ENCODE measurements around the gene FHL1. TPM values are rescaled to one million over a fixed set of nuclear protein-coding genes. Genes with fewer than 3 reads are reported as not detected.

FHL1 gene
- total RNA-seq, 4 donors from 2014 or later, result 223 to 313 (median 230) TPM

DNA sequence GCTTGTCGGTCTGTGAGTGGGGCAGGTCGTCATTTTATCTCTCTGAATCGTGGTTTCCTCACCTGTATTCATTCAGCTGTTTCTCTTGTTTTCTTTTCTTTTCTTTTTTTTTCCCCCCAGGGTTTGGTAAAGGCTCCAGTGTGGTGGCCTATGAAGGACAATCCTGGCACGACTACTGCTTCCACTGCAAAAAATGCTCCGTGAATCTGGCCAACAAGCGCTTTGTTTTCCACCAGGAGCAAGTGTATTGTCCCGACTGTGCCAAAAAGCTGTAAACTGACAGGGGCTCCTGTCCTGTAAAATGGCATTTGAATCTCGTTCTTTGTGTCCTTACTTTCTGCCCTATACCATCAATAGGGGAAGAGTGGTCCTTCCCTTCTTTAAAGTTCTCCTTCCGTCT, 62.4 kb downstream of the FHL1 start:
- 21 to 26% methylated on average over 9 of the region's 9 CpGs for WGBS, 2 donors
- no peak overlapping the region for H3K4me3 ChIP-seq (replicated peaks in 1 of 3)

DNA sequence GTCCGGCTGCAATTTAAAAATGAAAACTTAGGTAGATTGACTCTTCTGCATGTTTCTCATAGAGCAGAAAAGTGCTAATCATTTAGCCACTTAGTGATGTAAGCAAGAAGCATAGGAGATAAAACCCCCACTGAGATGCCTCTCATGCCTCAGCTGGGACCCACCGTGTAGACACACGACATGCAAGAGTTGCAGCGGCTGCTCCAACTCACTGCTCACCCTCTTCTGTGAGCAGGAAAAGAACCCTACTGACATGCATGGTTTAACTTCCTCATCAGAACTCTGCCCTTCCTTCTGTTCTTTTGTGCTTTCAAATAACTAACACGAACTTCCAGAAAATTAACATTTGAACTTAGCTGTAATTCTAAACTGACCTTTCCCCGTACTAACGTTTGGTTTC, 62.9 kb downstream of the FHL1 start:
- peaks cover 11 to 62% of the 10 kb centered on the region in 2 donors for H3K4me1 ChIP-seq
- WGBS, 2 donors, result 14 to 18% methylated on average over 7 of the region's 7 CpGs
- intact Hi-C loops (cut with DNase I), result no loop called here

More for the DNA sequence above, 62.4 kb downstream of the FHL1 start:
- intact Hi-C loops (cut with DNase I), result loop anchor here (10.0 kb wide), 1 partner anchor 55 kb away; no protein-coding TSS in a partner anchor
- H3K9me3 ChIP-seq, result no peaks in the 10 kb centered on the region
- H3K4me1 ChIP-seq, result peaks cover 13 to 67% of the 10 kb centered on the region in 2 donors
- TF ChIP-seq, protein P1, sequence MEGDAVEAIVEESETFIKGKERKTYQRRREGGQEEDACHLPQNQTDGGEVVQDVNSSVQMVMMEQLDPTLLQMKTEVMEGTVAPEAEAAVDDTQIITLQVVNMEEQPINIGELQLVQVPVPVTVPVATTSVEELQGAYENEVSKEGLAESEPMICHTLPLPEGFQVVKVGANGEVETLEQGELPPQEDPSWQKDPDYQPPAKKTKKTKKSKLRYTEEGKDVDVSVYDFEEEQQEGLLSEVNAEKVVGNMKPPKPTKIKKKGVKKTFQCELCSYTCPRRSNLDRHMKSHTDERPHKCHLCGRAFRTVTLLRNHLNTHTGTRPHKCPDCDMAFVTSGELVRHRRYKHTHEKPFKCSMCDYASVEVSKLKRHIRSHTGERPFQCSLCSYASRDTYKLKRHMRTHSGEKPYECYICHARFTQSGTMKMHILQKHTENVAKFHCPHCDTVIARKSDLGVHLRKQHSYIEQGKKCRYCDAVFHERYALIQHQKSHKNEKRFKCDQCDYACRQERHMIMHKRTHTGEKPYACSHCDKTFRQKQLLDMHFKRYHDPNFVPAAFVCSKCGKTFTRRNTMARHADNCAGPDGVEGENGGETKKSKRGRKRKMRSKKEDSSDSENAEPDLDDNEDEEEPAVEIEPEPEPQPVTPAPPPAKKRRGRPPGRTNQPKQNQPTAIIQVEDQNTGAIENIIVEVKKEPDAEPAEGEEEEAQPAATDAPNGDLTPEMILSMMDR (IDR thresholded peaks at IDR 0.05), result no peak
- TF ChIP-seq POLR2A (IDR thresholded peaks at IDR 0.05), result no peak
- H3K27ac ChIP-seq, result peak overlapping the region; percentile 81 to 90 (median 85)
- H3K27me3 ChIP-seq, result no peaks in the 10 kb centered on the region
- peaks cover 0 to 9% of the 10 kb centered on the region in 2 donors for H3K36me3 ChIP-seq
- DNase-seq, result peak; percentile 45 to 53

DNA sequence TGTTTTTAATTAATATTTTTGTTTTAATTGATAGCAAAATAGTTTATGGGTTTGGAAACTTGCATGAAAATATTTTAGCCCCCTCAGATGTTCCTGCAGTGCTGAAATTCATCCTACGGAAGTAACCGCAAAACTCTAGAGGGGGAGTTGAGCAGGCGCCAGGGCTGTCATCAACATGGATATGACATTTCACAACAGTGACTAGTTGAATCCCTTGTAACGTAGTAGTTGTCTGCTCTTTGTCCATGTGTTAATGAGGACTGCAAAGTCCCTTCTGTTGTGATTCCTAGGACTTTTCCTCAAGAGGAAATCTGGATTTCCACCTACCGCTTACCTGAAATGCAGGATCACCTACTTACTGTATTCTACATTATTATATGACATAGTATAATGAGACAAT, 63.5 kb downstream of the FHL1 start:
- TF ChIP-seq, protein P1 (IDR thresholded peaks at IDR 0.05), result no peak
- TF ChIP-seq POLR2A (IDR thresholded peaks at IDR 0.05), result no peak
- 73 to 83% methylated on average over 5 of the region's 5 CpGs for WGBS, 2 donors
- Histone ChIP-seq H3K9me3 (no peaks in the 10 kb centered on the region), H3K36me3 (peaks cover 0 to 9% of the 10 kb centered on the region in 2 donors), H3K27ac (peak overlapping the region; percentile 68 to 90 (median 81)), H3K27me3 (no peaks in the 10 kb centered on the region), H3K4me3 (replicated peaks in 1 of 3) (no peak overlapping the region), H3K4me1 (peaks cover 6 to 56% of the 10 kb centered on the region in 2 donors)
- intact Hi-C loops (cut with DNase I), result no loop called here
- DNase-seq, result no peak

More for the DNA sequence above, 62.9 kb downstream of the FHL1 start:
- no peak for TF ChIP-seq POLR2A (IDR thresholded peaks at IDR 0.05)
- TF ChIP-seq, protein P1 (IDR thresholded peaks at IDR 0.05), result no peak
- no peak overlapping the region for H3K4me3 ChIP-seq (replicated peaks in 1 of 3)
- peaks cover 0 to 9% of the 10 kb centered on the region in 2 donors for H3K36me3 ChIP-seq
- H3K9me3 ChIP-seq, result no peaks in the 10 kb centered on the region
- H3K27ac ChIP-seq, result peak overlapping the region; percentile 81 to 90 (median 85)
- peak; percentile 51 to 62 for DNase-seq
- no peaks in the 10 kb centered on the region for H3K27me3 ChIP-seq

DNA sequence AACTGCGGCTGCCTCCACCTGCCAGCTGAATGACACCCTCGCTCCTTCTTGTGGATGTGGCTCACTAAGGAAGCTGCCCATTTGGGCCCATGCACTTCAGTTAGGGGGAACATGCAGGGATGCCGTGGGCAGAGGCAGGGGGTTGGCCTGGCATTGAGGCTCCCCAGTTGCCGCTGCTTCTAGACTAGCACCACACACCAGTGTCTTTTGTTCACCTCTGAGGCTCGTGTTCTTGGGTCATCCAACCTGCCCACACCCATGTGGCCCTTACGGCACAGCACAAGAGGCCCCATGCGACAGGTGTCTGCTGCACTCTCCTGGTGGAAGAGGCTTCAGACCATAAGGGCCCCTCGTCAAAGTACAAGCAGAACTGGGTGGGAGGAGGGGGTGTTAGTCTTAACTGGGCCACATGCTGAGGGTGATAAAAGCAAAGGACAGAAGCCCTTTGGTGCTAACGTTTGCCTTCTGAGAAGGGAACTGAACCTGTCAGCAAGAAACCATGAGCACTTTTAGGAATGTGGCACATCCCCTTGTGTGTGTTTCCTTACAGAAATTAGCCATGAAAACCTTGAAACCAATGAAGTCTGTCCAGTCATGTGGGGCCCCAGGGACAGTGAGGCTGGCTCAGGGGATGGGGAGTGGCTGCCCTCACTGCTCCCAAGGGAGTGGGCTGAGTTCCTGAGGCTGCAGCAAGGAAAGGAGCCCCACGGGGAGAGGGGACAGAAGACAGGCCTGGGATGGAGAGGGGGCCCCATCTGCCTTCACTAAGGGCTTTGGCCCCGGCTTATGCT, 64.6 kb downstream of the FHL1 start:
- no peak for DNase-seq
- H3K4me3 ChIP-seq (replicated peaks in 1 of 3), result no peak overlapping the region
- 58 to 68% methylated on average over 2 to 5 of the region's 11 CpGs for WGBS, 2 donors
- peaks cover 6 to 48% of the 10 kb centered on the region in 2 donors for H3K4me1 ChIP-seq
- peak overlapping the region in 2 of 3 donors; percentile 62 to 90 for H3K27ac ChIP-seq
- intact Hi-C loops (cut with DNase I), result no loop called here
- no peaks in the 10 kb centered on the region for H3K9me3 ChIP-seq
- TF ChIP-seq, protein P1 (IDR thresholded peaks at IDR 0.05), result no peak
- no peak for TF ChIP-seq POLR2A (IDR thresholded peaks at IDR 0.05)
- H3K27me3 ChIP-seq, result no peaks in the 10 kb centered on the region
- H3K36me3 ChIP-seq, result peaks cover 0 to 9% of the 10 kb centered on the region in 2 donors

DNA sequence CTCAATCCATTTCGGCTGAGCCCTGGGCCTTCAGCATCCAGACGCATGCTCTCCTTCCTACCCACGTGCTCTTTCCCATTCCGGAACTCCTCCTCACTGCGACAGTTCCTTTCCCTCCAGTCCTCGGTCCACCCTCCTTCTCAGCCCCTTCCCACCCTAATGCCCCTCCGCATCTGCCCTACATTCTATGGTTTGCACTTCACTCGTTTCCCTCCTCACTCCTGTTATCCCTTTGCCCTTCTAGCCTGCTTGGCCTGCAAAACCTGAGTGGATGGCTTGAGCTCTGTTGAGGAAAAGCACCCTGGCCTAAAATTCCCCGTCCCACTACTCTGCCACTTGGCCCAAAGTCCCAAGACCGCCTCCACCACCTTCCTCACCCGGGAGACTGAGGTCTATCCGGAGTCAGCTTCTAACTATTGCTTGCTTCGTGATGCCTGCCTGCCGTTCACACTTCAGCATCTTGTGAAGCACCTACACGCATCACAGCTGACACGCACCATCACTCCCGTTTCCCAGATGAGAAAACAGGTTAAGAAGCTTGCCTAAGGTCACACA, 65.3 kb downstream of the FHL1 start:
- H3K9me3 ChIP-seq, result no peaks in the 10 kb centered on the region
- intact Hi-C loops (cut with DNase I), result no loop called here

More for the DNA sequence above, 65.3 kb downstream of the FHL1 start:
- Histone ChIP-seq H3K27ac (peak overlapping the region in 2 of 3 donors; percentile 62 to 90), H3K4me3 (replicated peaks in 1 of 3) (no peak overlapping the region), H3K27me3 (no peaks in the 10 kb centered on the region), H3K36me3 (peaks cover 0 to 6% of the 10 kb centered on the region in 2 donors), H3K4me1 (peaks cover 6 to 48% of the 10 kb centered on the region in 2 donors)
- 76 to 82% methylated on average over 15 to 17 of the region's 17 CpGs for WGBS, 2 donors
- TF ChIP-seq, protein P1 (IDR thresholded peaks at IDR 0.05), result no peak
- no peak for TF ChIP-seq POLR2A (IDR thresholded peaks at IDR 0.05)
- peak in 1 of 2 donors; percentile 42 for DNase-seq

Measured in thyroid gland (tissue), 4 donors.